Thoracic aorta (tissue), 2 donors: ENCODE measurements around the gene TYW1. TPM values are rescaled to one million over a fixed set of nuclear protein-coding genes. Genes with fewer than 3 reads are reported as not detected.
"Not testable (repeated sequence)": the region's sequence is repeated elsewhere in the genome, so short reads cannot be mapped to it uniquely, and the experiment has no call there.

Source experiments
- ATAC-seq: fragments of 150-250 bp; one replicate; pipeline ENCODE4 v1.8.0; 2017; ENCODE audit warnings: low read depth; ENCODE audit not compliant: insufficient number of reproducible peaks, low FRiP score
- DNase-seq: peaks from one replicate; pipeline ENCODE4 v3.0.0-alpha.2; 2020; ENCODE audit warnings: low spot score
- H3K27ac ChIP-seq, 2 donors: fragments of 200-600 bp; sonication (generic); 1 replicate in 1 of 2; 2 replicates in 1 of 2; pipeline ENCODE4 v1.5.1; 2016; ENCODE audit warnings: mild to moderate bottlenecking in 2 of 2, moderate library complexity in 2 of 2
- H3K27me3 ChIP-seq: fragments of 200-600 bp; sonication (generic); replicated peaks from 2 replicates; pipeline ENCODE4 v1.6.0; 2016; ENCODE audit warnings: mild to moderate bottlenecking; ENCODE audit not compliant: insufficient read depth
- H3K36me3 ChIP-seq: fragments of 200-600 bp; sonication (generic); one replicate; pipeline ENCODE4 v1.5.1; 2016
- H3K4me1 ChIP-seq, 2 donors: fragments of 200-600 bp; sonication (generic); 1 replicate in 1 of 2; 2 replicates in 1 of 2; pipeline versions ENCODE4 v1.5.1 to v1.6.0; 2016; ENCODE audit warnings: low read depth in 2 of 2, mild to moderate bottlenecking in 1 of 2; ENCODE audit not compliant: control insufficient read depth in 1 of 2
- H3K4me3 ChIP-seq: fragments of 200-600 bp; sonication (generic); 2 replicates; pipeline ENCODE4 v1.5.1; 2016; ENCODE audit warnings: mild to moderate bottlenecking
- H3K9me3 ChIP-seq: fragments of 200-600 bp; sonication (generic); 2 replicates; pipeline ENCODE4 v1.5.1; 2016
- CTCF ChIP-seq: fragments of 200-600 bp; sonication (generic); IDR thresholded peaks from one replicate; pipeline ENCODE4 v1.5.1; 2019; ENCODE audit warnings: antibody characterized with exemption
- total RNA-seq, 2 donors: library from RNA; depleted of rRNA; stranded (reverse); fragments of >200 nt; gene quantifications; one replicate each; pipeline versions ENCODE4 v1.1.0 to v1.2.3, GENCODE V29; 2016

The TYW1 gene
- total RNA-seq, 2 donors from 2014 or later: 64.3 to 91.0 TPM

DNA sequence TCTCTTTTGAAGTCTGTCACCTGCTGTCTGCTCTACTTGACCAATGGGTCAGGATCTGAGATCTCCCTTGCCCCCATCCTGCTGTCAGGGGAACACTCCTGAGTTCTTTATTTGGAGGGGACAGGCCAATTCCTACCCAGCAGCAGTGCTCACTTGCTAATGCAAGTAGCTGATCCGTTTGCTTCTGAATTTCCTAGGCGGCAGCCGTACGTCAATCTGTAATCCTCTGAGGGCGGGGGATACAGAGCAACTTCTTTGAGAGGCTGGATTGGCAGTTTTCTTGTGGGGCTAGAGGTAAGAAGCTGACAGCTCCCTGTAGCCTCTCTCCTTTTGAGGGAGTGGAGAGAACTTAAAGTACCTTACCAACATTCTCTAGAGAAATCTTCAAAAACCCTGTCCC lies 36.6 kb downstream of the TYW1 start:
- Histone ChIP-seq H3K27ac (no peak overlapping the region), H3K4me3 (no peak overlapping the region), H3K4me1 (no peaks in the 10 kb centered on the region), H3K27me3 (no peaks in the 10 kb centered on the region), H3K36me3 (no peaks in the 10 kb centered on the region), H3K9me3 (no peaks in the 10 kb centered on the region)
- ATAC-seq: no peak
- TF ChIP-seq CTCF: no peak
- no peak for DNase-seq

DNA sequence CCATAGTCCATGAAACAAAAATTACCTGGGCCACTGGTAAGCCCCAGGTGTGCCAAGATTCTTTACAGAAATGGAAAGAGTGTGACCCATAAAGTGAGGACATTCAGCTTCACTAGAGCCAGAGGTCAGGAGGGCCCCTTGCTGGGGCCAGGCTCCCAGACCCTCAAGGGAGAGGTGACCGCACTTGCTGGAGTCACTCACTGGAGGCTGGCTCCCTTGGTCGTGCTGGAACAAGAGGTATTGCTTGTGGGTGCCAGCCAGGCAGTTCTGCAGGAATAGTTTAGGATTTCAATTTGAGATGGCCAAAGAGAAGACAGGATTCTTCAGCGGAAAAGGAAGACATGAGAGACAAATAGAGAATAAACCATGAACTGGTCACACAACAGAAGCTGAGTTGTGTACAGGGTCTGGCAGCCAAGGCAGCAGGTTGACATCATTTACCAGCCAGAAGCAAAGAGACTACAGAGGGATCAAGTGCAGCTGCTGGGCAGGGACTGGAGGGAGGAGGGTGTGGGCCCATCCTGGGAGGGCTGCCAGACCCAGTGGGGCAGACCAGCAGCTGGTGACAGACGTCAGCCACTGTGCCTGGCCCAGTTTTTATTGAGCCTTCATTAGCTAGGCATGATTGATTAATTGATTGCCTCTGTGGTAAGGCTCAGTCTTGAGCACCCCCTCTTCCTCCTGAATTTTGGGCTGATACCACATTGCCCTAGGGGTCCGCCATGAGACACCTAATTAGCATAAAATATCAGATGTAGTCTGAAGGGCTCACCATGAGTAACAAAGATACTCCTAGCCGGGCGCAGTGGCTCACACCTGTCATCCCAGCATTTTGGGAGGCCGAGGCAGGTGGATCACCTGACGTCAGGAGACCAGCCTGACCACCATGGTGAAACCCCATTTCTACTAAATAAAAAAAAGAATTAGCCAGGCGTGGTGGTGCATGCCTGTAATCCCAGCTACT lies 40.1 kb downstream of the TYW1 start:
- H3K9me3 ChIP-seq, H3K4me3 ChIP-seq, ATAC-seq: not testable (repeated sequence)

DNA sequence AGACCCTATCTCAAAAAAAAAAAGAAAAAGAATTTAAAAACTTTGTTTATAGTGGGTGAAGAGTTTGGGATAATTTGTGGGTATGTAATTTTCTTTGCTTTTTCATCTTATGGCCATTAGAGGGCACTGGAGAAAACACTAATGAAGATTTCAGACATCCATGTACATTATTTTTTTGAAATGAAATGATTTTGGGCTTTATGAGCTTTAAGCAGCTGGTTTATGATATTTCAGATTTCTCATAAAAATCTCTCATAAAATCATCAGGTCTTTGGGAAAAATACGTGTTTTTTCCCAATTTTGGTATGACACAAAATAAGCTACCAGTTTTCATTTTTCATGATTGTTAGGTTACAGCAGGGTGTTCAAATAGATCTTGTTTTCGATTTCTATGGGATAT lies 44.2 kb downstream of the TYW1 start:
- not testable (repeated sequence) for H3K9me3 ChIP-seq, H3K4me3 ChIP-seq, H3K27me3 ChIP-seq, DNase-seq, H3K36me3 ChIP-seq, ATAC-seq, H3K27ac ChIP-seq
- H3K4me1 ChIP-seq: peaks cover 5 to 11% of the 10 kb centered on the region in 2 donors
- peak; percentile 32 for TF ChIP-seq CTCF

More for the DNA sequence above, 40.1 kb downstream of the TYW1 start:
- not testable (repeated sequence) for H3K27me3 ChIP-seq, H3K4me1 ChIP-seq, DNase-seq, H3K36me3 ChIP-seq, H3K27ac ChIP-seq

DNA sequence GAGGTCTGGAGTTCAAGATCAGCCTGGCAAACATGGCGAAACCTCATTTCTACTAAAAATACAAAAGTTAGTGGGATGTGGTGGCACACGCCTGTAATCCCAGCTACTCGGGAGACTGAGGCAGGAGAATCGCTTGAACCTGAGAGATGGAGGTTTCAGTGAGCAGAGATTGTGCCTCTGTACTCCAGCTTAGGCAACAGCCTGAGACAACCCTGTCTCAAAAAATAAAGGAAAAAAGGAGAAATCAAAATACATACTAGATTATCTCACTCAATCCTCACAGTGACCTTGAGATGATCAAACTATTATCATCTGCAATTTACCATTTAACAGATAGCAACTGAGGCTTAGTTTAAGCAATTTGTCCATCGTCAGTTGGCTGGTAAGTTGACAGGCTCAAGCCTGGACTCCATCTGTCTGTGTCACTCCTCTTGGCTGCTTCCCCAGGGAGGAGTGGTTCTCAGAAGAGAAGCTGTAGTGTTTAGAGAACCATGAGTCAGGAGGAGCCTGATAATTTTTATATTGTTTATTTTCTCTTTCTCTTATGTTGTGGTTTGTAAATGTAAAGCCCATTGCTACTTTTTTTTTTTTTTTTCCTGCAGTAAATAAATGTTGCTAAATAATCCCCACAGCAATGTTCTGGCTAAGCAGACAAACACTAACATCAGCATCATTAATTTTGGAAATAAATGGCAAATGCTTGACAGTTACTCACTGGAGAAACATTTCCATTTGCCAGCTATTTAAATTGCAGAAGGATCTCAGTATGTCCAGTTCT lies 46.3 kb downstream of the TYW1 start:
- peak; percentile 25 for DNase-seq
- H3K4me3 ChIP-seq: not testable (repeated sequence)

GRCh38 chr7:67043559-67043930 lies 46.9 kb downstream of the TYW1 start:
- peaks cover 5 to 11% of the 10 kb centered on the region in 2 donors for H3K4me1 ChIP-seq
- not testable (repeated sequence) for H3K4me3 ChIP-seq, H3K27me3 ChIP-seq, DNase-seq, ATAC-seq, H3K9me3 ChIP-seq, H3K36me3 ChIP-seq
- H3K27ac ChIP-seq: peak overlapping the region; percentile 48 to 67

More for the DNA sequence above, 46.3 kb downstream of the TYW1 start:
- not testable (repeated sequence) for H3K9me3 ChIP-seq, H3K36me3 ChIP-seq, ATAC-seq, H3K27me3 ChIP-seq
- Histone ChIP-seq H3K27ac (peak overlapping the region; percentile 48 to 67), H3K4me1 (peaks cover 5 to 11% of the 10 kb centered on the region in 2 donors)

DNA sequence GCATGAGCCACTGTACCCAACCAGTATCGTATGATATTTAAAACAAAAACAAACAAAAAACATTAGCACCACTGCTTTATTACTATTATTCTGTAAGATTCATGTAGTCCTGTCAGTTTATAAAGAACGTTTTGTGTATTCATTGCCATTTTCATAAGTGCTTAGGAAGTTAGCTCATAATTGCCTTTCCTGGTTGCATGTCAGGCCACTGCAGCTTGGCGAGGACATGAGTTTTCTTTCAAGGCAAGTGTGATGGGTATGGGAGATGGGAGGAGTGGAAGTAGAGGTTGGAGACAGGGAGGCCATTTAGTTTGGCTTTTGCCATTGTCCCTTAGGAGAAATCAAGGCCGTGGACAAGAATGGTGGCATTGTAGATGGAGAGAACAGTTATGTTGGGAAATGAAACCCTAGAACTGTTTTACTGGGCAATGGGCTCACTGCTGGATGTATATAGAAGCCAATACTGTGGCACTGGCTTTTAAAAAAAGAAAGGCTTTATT lies 48.9 kb downstream of the TYW1 start:
- Histone ChIP-seq H3K9me3 (no peaks in the 10 kb centered on the region), H3K4me3 (no peak overlapping the region), H3K27ac (no peak overlapping the region), H3K4me1 (peaks cover 5 to 11% of the 10 kb centered on the region in 2 donors), H3K27me3 (no peaks in the 10 kb centered on the region), H3K36me3 (no peaks in the 10 kb centered on the region)
- TF ChIP-seq CTCF: no peak
- no peak for DNase-seq
- ATAC-seq: no peak

GRCh38 chr7:67046819-67047218 lies 50.2 kb downstream of the TYW1 start:
- H3K4me1 ChIP-seq: peaks cover 5 to 11% of the 10 kb centered on the region in 2 donors
- not testable (repeated sequence) for ATAC-seq, H3K36me3 ChIP-seq, DNase-seq, H3K27me3 ChIP-seq, H3K4me3 ChIP-seq, H3K27ac ChIP-seq, H3K9me3 ChIP-seq

DNA sequence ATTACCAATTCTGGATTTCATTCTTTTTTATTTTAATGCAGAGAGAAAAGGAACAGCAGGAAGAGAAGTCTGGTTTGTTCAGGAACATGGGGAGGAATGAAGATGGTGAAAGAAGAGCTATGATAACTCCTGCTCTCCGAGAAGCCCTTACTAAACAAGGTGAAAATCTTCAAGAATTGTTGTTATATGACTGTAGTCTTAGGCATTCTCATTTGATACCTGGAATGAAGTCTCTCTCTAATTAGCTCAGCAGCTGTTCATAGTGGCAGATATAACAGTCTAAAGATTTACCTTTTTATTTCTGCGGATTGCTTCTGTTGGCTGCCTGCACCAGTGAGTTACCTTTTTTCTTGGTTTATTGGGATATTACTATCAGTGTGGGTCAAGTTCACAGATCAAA lies 53.3 kb downstream of the TYW1 start:
- not testable (repeated sequence) for H3K9me3 ChIP-seq, H3K4me3 ChIP-seq, H3K27ac ChIP-seq, H3K4me1 ChIP-seq, H3K27me3 ChIP-seq, H3K36me3 ChIP-seq, ATAC-seq, DNase-seq

- not testable (repeated sequence) for H3K9me3 ChIP-seq, H3K36me3 ChIP-seq, H3K4me3 ChIP-seq, H3K27me3 ChIP-seq, H3K4me1 ChIP-seq, H3K27ac ChIP-seq, ATAC-seq, DNase-seq
These were observed 55.5 kb downstream of the TYW1 start for GRCh38 chr7:67052161-67052560.
